HG03378 (cell line): Measurements from ENCODE around the gene BICDL2.
"Not testable (repeated sequence)": the region's sequence is repeated elsewhere in the genome, so short reads cannot be mapped to it uniquely, and the experiment has no call there.

Experiments
- ATAC-seq: cut with Tn5 transposase; IDR thresholded peaks from one replicate; pipeline ENCODE4 v1.9.1; 2021; ENCODE audit warnings: mild to moderate bottlenecking, moderate library complexity; ENCODE audit not compliant: unreplicated experiment

BICDL2 gene, protein sequence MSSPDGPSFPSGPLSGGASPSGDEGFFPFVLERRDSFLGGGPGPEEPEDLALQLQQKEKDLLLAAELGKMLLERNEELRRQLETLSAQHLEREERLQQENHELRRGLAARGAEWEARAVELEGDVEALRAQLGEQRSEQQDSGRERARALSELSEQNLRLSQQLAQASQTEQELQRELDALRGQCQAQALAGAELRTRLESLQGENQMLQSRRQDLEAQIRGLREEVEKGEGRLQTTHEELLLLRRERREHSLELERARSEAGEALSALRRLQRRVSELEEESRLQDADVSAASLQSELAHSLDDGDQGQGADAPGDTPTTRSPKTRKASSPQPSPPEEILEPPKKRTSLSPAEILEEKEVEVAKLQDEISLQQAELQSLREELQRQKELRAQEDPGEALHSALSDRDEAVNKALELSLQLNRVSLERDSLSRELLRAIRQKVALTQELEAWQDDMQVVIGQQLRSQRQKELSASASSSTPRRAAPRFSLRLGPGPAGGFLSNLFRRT

GRCh38 chr16:3036726-3037315 lies at the start of gene BICDL2:
Gene BICDL2, minus strand, starts transcription at chr16:3036944. Its CDS starts 1,448 bp downstream, at chr16:3035496.
- no peak for ATAC-seq

DNA sequence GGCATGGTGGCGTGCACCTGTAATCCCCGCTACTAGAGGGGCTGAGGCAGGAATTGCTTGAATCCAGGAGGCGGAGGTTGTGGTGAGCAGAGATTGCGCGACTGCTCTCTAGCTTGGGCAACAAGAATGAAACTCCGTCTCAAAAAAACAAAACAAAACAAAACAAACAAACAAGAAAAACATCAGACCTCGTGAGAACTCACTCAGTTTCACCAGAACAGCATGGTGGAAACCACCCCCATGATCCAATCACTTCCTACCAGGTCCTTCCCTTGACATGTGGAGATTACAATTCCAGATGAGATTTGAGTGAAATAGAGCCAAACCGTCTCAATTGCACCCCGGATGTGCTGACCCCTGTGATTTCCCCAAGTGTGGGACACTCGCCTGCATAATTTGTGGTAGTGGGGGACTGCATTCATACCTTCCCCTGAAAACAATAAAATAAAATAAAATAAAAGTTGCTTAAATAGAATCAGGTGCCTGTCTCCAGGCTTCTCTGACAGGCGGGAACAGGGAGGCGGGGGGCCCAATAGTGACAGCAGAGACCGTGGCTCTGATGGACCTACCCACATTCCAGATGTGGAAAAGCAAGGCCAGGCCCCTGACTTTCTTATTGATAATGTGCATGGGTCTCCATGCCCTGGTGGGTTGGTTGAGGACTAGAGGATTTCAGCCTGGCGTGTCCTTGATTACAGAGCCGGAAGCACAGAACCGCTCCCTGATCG lies 49.3 kb upstream of the BICDL2 start:
- ATAC-seq, result no peak

DNA sequence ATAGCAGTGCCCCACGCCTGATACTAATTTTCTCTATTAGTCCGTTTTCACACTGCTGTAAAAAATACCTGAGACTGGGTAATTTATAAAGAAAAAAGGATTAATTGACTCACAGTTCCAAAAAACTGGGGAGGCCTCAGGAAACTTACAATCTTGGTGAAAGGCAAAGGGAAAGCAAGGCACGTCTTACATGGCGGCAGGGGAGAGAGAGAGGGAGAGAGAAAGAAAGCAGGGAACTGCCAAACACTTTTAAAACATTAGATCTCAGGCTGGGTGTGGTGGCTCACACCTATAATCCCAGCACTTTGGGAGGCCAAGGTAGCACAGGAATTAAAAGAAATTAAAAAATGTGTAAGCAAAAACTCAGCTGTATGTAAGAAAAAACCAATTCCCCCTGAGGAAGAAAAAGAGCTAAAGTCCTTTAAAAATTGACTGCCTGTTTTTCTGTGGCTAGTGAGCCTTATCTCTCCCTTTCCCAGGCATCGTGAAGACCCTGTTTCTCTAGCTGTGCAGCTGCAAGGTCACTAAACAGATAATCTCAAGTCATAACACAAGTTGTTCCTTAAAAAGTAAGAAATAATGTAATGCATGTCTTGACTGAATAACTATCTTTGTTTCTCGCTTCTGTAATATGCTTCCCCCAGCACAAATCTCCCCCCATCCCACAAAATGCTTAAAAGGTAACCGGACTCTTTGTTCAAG lies 48.4 kb upstream of the BICDL2 start:
- ATAC-seq, result no peak

- no peak for ATAC-seq
These were observed 47.7 kb upstream of the BICDL2 start for GRCh38 chr16:3084491-3084890.

DNA sequence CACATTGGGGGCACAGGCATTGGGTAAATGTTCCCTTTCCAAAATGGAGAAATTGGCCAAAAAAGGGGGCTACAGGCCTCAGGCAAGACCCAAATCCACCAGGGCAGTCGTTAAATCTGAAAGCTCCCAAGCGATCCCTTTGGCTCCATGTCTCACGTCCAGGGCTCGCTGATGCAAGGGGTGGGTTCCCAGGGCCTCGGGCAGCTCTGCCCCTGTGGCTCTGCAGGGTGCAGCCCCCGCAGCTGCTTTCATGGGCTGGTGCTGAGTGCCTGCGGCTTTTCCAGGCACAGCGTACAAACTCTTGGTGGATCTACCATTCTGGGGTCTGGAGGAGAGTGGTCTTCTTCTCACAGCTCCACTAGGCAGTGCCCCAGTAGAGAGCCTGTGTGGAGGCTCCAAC lies 46.7 kb upstream of the BICDL2 start:
- ATAC-seq, result not testable (repeated sequence)

GRCh38 chr16:3081957-3082356 lies 45.2 kb upstream of the BICDL2 start:
- ATAC-seq, result not testable (repeated sequence)

- no peak for ATAC-seq
These were observed 43.3 kb upstream of the BICDL2 start for GRCh38 chr16:3080024-3080423.

DNA sequence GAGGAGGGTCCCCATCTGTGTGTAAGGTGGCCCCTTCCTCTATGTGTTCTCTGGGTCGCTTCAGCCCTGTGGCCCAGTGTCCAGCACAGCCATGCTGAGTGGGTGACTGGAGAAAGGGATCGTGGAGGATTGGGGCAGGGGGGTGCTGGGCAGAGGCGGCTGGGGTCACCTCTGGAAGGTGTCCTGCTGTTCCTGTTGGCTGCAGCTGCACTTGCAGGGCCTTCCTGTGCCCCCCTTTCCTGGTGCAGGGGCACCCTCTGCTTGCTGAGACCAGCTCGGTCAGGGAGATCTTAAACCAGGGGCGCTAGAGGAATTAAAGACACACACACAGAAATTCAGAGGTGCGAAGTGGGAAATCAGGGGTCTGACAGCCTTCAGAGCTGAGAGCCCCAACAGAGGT lies 39.8 kb upstream of the BICDL2 start:
- ATAC-seq, result no peak

DNA sequence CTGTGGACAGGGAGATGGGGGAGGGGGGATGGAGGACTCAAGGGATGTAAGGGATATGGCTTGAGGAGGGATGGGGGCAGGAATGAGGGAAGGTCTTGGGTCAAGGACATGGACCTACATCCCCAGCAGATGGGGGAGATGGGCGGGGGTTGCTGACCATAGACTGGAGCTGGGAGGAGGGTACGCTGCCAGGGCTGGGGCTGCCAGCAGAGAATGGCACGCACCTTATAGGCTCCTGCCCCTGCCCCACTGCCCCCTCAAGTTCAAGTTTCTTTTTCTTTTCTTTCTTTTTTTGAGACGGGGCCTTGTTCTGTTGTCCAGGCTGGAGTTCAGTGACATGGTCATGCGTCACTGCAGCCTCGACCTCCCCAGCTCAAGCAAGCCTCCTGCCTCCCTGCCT lies 39.2 kb upstream of the BICDL2 start:
- ATAC-seq, result not testable (repeated sequence)

GRCh38 chr16:3075523-3075915 lies 38.8 kb upstream of the BICDL2 start:
- ATAC-seq, result no peak

- peak; percentile 60 for ATAC-seq
These were observed 38.2 kb upstream of the BICDL2 start for GRCh38 chr16:3074860-3075522.

GRCh38 chr16:3073448-3073847 lies 36.7 kb upstream of the BICDL2 start:
- ATAC-seq, result no peak

DNA sequence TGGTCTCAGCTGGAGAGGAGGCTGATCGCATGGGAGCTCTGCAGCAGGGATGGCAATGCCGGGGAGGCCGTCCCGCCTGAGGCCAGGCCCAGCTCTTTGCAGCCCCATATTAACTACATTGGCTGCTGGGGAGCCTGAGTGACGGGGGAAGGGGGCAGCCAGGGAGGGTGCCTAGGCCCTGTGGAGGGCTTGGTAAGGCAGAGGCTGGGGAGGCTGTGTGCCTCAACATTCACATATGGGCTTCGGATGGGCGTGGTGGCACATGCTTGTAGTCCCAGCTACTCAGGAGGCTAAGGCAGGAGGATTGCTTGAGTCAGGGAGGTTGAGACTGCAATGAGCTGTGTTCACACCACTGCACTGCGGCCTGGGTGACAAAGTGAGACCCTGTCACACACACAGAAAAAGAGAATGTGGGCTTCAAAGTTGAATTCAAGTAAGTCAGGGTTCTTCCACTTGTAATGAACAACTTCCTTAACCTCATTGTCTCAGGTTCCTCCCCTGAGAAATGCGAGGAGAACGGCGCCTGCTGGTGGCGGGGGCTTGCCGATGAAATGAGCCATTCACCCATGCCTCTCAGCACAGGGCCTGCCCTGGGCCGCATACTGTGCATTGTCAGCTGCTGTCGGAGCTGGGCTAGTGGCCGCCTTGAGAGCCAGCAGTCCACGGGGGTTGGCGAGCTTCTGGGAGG lies 36.0 kb upstream of the BICDL2 start:
- ATAC-seq, result not testable (repeated sequence)

DNA sequence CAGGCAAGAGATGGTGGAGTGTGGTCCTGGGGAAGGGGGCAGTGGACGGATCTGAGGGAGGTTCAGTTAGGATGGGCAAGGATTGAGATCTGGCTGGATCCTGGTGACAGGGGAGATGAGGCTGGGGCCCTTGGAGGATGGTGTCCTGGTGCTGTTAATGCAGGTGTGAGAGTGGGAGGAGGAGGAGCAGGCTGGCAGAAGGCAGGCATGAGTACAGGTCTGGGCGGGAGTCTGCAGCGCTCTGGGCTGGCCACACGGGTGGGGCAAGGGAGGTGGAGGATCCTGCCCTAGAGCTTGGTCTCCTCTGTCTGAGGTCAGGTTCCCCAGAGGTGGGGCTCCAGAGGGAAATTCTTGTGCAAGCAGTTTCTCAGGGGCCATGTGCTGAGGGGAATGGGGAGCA lies 35.4 kb upstream of the BICDL2 start:
- ATAC-seq, result not testable (repeated sequence)

DNA sequence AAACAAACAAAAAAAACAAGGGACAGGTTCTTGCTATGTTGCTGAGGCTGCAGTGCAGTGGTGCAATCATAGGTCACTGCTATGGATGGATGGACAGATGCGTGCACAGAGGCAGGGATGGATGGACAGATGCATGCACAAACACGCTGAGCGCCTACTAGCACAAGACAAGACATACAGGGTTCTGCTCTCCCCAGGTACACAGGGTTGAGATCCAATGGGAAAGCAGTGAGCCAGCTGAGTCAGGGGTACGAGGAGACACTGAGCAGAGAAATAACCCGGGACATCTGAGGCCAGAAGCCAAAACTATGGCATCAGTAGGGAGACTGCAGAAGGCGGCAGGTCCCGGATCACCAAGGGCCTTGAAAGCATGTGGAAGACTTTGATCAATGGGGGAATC lies 34.9 kb upstream of the BICDL2 start:
- ATAC-seq, result no peak

DNA sequence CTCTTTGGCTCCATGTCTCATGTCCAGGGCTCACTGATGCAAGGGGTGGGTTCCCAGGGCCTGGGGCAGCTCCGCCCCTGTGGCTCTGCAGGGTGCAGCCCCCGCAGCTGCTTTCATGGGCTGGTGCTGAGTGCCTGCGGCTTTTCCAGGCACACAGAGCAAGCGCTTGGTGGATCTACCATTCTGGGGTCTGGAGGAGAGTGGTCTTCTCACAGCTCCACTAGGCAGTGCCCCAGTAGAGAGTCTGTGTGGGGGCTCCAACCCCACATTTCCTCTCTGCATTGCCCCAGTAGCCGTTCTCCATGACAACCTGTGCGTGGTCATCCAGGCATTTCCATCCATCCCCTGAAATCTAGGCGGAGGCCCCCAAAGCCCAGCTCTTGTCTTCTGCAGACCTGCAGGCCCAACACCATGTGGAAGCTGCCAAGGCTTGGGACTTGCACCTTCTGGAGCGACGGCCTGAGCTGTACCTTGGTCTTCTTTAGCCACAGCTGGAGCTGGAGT lies 33.9 kb upstream of the BICDL2 start:
- ATAC-seq, result no peak

- not testable (repeated sequence) for ATAC-seq
These were observed 32.4 kb upstream of the BICDL2 start for GRCh38 chr16:3069146-3069545.

- no peak for ATAC-seq
These were observed 31.7 kb upstream of the BICDL2 start for GRCh38 chr16:3068487-3068886.

- no peak for ATAC-seq
These were observed 29.6 kb upstream of the BICDL2 start for GRCh38 chr16:3066440-3066748.
